NCI-H526 (cell line): ENCODE measurements around the gene PHACTR1.

Experiments used
- DNase-seq, 2 experiments: peaks; one replicate each; lab custom pipeline; 2025; lab: John Stamatoyannopoulos, UW

The PHACTR1 gene

GRCh38 chr6:13072686-13073347 lies 356.2 kb downstream of the PHACTR1 start:
- no peak for DNase-seq

GRCh38 chr6:13074415-13075140 lies 358.0 kb downstream of the PHACTR1 start:
- DNase-seq: no peak

GRCh38 chr6:13075141-13075845 lies 358.7 kb downstream of the PHACTR1 start:
- no peak for DNase-seq

GRCh38 chr6:13076575-13076974 lies 360.0 kb downstream of the PHACTR1 start:
- no peak for DNase-seq

DNA sequence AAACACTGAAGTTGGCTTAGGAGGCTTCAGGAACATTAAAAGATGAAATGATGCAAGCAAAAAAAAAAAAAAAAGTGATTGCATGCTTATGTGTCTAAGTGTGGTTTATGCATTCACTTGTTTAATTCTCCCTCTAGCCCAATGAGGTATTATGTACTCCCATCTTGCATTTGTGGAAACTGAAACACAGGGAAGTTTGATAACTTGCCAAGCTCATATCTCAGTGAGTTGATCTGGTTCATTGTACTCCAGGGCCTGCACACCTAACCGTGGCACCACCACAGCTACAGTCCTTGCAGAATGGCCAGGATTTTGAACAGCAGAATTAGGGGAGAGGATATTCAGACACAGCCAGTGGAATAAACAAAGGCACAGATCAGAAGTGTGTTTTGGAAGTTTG lies 360.6 kb downstream of the PHACTR1 start:
- DNase-seq: no peak

DNA sequence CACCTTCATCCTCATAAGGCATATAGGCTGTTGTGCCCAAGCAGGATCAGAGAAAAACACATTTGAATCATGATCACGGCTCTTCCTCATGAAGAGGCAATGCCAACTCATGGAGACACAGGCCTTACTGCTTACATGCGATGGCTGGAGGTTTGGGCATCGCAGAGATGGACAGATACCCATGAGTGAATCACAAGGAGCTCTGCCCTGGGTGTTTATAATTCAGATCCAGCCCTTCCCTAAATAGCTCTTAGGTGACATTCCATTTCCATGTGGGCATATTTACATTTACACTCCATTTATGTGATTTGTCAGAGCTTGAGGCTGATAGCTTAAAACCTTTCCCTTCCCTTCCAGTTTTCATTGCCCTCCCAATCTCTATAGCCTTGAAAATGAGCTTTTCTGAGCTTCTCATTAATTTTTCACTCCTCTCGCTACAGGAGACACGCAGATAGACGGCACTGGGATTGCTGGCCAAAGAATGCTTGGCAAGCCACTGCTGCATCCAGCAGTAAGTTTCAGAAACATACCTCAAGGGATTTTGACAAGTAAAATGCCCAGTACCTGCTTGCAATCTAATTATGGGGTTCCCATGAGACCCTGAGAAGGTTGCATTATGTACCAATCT lies 362.6 kb downstream of the PHACTR1 start:
- DNase-seq: no peak

GRCh38 chr6:13080462-13081188 lies 364.1 kb downstream of the PHACTR1 start:
- DNase-seq: no peak

DNA sequence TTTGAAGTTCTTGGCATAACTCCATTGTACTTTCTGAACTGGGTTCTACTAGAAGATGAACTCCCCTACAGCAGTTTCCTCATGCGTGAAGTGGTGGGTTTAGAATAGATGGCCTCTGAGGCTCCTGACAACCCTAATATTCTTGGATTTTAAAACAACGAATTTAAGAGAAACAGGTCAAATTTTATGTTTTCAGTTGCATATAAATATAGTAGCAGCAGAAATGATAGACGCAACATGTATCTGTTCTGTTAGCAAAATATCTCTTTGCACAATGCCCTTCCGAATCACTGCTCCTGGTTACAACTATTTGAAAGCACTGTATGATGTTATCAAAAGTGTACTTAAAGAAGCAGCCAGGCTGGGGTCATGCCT lies 364.6 kb downstream of the PHACTR1 start:
- DNase-seq: no peak

DNA sequence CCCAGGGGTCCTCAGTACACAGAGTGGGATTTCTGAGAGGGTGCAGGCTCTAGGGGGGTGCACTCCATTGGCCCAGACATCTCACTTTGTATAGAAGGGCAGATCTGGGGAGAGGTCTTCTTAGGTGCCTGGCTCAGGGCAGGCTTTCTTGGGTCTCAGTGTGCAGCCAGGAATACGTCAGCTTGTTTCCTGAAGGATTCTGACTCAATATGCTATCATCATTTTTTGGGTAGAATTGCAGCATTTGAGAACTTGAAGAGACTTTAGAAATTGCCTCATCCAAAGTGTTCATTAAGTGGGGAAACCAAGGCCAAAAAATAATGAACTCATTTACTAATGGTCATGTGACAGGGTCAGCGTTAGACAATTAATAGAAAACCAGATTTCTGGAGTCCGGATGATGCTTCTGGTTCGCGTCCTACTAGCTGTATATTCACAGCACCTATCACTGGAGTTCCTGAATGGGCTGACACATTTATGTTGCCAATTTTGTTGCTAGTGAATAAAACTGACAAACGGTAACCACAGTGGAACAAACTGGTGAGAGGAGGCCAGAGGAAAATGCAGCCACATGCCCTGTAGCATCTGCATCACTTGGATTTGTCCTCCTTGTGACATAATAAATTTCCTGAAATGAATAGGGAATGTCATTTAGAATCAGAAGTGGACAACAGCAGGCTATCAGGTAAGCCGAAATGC lies 372.9 kb downstream of the PHACTR1 start:
- no peak for DNase-seq

- no peak for DNase-seq
Observed at GRCh38 chr6:13091192-13091591, 374.6 kb downstream of the PHACTR1 start.

- DNase-seq: no peak
Observed at GRCh38 chr6:13094781-13095425, 378.3 kb downstream of the PHACTR1 start.

DNA sequence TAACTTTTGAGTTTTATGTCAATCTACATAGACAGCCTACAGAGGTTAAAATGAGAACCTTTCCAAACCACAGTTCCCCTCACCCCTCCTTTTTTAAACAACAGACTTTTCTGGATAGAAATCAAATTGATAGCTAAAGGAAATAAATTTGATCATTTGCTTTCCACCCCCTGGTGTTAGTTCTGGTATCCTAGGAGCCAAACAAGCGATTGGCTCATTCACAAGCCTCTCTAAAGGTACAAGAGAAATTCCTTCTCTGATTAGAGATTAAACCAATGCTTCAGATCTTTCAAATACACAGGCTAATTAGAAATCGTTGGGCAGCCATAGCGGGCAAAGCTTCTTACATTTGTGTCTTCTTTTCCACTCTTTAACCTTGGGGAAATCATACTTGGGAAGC lies 379.5 kb downstream of the PHACTR1 start:
- DNase-seq: no peak

GRCh38 chr6:13097454-13097853 lies 380.9 kb downstream of the PHACTR1 start:
- no peak for DNase-seq

DNA sequence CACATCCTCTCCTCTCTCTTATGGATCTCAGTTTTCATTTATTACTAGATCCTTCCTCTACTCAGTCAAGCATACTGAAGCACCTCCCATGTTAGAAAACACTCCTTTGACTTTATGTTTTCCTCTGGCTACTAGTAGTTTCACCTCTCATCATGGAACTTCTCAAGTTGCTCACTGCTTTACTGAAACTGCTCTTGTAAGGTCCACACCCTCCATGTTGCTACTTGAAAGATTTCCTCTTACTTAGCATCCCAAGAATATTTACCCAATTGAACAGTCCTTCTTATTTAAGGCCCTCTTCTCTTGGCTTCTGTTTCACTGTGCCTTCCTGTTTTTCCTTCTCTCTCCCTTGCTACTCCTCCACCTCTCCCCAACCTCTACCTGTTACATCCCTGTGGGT lies 381.4 kb downstream of the PHACTR1 start:
- DNase-seq: no peak

DNA sequence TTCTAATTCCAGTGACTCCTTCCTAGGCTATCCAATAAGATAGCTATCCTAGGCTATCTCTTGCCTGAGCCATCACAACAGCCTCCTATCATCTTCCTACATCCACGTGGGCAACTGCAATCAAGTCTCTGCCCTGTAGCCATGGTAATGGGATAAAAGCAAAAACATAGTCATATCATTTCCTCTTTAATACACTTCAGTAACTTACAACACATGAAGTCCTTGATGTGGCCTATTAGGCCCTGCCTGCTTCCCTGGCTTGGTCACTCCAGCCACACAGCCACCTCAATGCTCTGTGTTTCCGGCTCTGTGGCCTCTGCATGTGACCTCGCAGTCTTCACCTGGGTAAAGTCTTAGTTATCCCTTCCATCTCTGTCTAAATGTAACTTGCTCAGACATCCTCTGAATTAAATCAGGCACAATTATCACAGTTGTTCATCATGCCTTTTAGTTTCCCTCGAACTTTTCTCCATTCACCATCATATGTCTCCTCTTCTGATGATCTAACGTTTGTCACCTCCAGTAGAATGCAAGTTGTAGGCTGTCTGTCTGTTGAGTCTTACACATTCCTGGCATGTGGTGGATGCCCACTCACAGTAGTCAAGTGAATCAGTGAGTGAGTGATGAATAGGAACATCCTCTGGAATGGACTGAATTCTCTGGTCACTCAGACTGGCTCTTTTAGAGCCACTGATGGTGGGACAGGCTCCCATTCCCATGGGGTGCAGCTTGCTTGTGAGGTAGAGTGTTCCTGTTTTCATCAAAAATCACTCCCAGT lies 382.4 kb downstream of the PHACTR1 start:
- no peak for DNase-seq

DNA sequence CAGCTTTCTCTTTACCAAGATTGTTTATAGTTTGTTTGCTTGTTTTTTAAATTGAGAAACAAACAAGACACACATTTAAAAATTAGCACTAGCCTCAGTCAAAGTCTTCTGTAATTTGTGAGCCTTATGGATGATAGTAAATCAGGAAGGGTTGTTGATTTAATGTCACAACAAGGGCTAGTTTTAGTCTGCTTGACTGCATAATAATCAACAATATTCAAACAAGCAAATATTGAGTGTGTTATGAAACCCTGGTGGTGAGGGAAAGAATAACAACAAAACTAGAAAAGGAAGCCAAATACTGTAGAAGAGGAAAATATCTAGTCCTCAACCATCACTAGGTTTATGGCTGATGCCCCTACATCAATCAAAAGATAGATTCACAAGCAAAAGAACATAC lies 383.2 kb downstream of the PHACTR1 start:
- no peak for DNase-seq

- no peak for DNase-seq
Observed at GRCh38 chr6:13101409-13101808, 384.8 kb downstream of the PHACTR1 start.

- DNase-seq: no peak
Observed at GRCh38 chr6:13101985-13102384, 385.4 kb downstream of the PHACTR1 start.

DNA sequence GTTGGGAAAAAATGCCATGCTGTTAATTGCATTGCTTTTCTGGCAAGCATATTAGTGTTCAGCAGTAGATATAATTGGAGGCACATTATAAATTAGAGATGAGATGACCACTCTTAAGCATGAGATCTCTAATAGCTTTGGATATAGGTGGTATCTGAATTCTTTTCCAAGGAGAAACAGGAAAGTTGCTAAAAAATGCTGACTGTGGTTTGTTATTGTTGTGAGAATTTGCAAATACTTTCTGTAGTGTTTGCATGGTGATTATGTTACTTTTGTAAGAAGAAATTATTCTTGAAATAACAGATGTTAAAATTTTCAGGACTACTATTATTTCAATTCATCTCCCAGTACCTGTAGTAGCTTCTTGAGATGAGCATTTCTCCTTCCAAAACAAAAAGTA lies 386.6 kb downstream of the PHACTR1 start:
- no peak for DNase-seq

- DNase-seq: no peak
Observed at GRCh38 chr6:13105139-13105538, 388.6 kb downstream of the PHACTR1 start.
